ENCODE results near the gene MALT1. TPM values are rescaled to one million over a fixed set of nuclear protein-coding genes. Genes with fewer than 3 reads are reported as not detected.

The MALT1 gene
- polyA plus RNA-seq, 1 experiment: 11.4 TPM

DNA sequence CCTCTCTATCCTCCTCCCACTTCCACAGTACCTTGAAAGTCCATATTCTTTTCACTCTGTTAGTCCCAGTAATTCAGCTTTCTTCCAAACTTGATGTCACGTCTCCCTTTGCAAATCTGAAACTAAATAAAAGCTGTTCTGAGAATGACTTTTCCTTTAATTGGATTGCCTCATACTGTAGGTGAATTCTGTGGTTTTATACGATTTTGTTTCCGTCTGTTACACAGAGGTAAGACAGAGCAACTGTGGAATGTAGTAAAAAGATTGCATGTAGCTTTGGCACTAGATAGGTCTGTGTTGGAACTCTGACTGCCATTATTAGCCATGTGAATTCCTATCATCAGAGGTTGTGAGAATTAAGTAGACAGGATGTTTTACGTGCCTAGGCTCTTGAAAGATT is 25.9 kb downstream of the MALT1 start:
- Histone ChIP-seq H3K27me3 (ENCODE audit: control insufficient read depth, insufficient read depth, low read length) (no peaks in the 10 kb centered on the region), H3K36me3 (ENCODE audit: control insufficient read depth, insufficient read depth, low read length) (peaks cover 6% of the 10 kb centered on the region), H3K4me3 (ENCODE audit: low read depth, low read length) (no peak overlapping the region)
- DNase-seq (ENCODE audit: low read depth): no peak
- TF ChIP-seq, protein P1, sequence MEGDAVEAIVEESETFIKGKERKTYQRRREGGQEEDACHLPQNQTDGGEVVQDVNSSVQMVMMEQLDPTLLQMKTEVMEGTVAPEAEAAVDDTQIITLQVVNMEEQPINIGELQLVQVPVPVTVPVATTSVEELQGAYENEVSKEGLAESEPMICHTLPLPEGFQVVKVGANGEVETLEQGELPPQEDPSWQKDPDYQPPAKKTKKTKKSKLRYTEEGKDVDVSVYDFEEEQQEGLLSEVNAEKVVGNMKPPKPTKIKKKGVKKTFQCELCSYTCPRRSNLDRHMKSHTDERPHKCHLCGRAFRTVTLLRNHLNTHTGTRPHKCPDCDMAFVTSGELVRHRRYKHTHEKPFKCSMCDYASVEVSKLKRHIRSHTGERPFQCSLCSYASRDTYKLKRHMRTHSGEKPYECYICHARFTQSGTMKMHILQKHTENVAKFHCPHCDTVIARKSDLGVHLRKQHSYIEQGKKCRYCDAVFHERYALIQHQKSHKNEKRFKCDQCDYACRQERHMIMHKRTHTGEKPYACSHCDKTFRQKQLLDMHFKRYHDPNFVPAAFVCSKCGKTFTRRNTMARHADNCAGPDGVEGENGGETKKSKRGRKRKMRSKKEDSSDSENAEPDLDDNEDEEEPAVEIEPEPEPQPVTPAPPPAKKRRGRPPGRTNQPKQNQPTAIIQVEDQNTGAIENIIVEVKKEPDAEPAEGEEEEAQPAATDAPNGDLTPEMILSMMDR (IDR thresholded peaks at IDR 0.05; ENCODE audit: insufficient read depth, low read depth, low read length): no peak
- CTCF ChIA-PET: no interaction called here
- POLR2A ChIA-PET: no interaction called here

DNA sequence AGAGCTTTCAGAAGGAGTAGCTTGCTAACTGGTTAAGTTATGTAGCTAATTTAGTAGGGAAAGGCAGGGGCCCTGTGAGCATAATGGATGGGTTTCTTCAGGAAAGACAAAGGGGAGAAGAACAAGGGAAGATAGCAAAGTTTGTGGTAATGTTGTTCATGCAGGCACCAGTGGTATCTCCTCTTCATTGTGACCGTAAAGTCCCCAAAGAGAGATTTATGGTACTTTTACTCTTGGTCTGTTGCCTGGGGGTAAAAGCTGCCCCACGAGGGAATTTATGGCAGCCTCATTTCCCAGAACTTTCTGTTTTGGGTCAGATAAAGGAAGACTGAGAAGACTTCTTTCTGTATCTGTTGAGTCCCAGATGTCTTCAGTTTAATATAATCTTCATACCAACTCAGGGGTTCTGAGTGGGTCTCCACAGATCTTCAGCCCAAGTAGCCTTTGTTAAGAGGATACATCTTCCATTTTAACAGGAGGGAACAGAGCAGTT is 27.5 kb downstream of the MALT1 start:
- TF ChIP-seq, protein P1 (IDR thresholded peaks at IDR 0.05; ENCODE audit: insufficient read depth, low read depth, low read length): no peak
- CTCF ChIA-PET: no interaction called here

DNA sequence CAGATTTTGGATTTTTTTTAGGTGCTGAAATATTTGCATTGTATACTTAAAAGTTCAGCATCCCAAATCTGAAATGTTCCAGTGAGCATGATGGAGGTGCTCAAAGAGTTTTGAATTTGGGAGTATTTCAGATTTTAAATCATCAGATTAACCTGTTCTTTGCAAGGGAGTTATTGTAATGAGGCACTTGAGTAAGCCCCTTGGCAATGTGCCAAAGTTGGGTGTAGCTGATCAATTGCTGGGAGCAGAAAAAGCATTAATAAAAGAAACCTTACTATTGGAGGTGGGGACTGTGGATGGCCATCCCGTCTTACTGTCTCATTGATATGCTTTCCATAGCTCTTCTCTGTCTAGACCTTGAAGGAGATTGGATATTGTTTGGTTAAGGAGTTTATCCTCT is 28.3 kb downstream of the MALT1 start:
- Histone ChIP-seq H3K4me3 (ENCODE audit: low read depth, low read length) (no peak overlapping the region), H3K36me3 (ENCODE audit: control insufficient read depth, insufficient read depth, low read length) (peaks cover 6% of the 10 kb centered on the region), H3K27me3 (ENCODE audit: control insufficient read depth, insufficient read depth, low read length) (no peaks in the 10 kb centered on the region)
- ChIA-PET POLR2A (interaction anchor here (0.6 kb wide), 1 partner anchor 199 kb away, joined by 3 read pairs; no protein-coding TSS in a partner anchor), CTCF (no interaction called here)
- no peak for DNase-seq (ENCODE audit: low read depth)
- TF ChIP-seq, protein P1 (IDR thresholded peaks at IDR 0.05; ENCODE audit: insufficient read depth, low read depth, low read length): no peak

More for the DNA sequence above, 27.5 kb downstream of the MALT1 start:
- H3K27me3 ChIP-seq (ENCODE audit: control insufficient read depth, insufficient read depth, low read length): no peaks in the 10 kb centered on the region
- POLR2A ChIA-PET: no interaction called here
- no peak overlapping the region for H3K4me3 ChIP-seq (ENCODE audit: low read depth, low read length)
- H3K36me3 ChIP-seq (ENCODE audit: control insufficient read depth, insufficient read depth, low read length): peaks cover 6% of the 10 kb centered on the region
- DNase-seq (ENCODE audit: low read depth): no peak

DNA sequence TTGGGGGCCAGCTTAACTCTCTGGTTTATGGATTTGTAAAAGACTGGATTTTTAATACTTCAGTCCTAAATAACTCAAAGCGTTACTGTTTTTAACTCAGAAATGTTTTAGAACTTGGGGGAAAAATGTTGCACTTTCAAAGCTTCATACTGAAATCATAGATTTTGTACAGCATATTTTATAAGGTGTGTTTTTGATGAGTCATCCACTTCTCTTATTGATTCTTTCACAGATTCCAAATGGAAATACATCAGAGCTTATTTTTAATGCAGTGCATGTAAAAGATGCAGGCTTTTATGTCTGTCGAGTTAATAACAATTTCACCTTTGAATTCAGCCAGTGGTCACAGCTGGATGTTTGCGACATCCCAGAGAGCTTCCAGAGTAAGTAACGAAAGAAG is 28.9 kb downstream of the MALT1 start:
- ChIA-PET CTCF (interaction anchor here (0.9 to 1.9 kb wide), 2 partner anchors 9 to 12 kb away, joined by 3 to 6 read pairs; no protein-coding TSS in a partner anchor), POLR2A (no interaction called here)
- H3K36me3 ChIP-seq (ENCODE audit: control insufficient read depth, insufficient read depth, low read length): peaks cover 8% of the 10 kb centered on the region
- no peak overlapping the region for H3K4me3 ChIP-seq (ENCODE audit: low read depth, low read length)
- DNase-seq (ENCODE audit: low read depth): no peak
- no peaks in the 10 kb centered on the region for H3K27me3 ChIP-seq (ENCODE audit: control insufficient read depth, insufficient read depth, low read length)
- TF ChIP-seq, protein P1 (IDR thresholded peaks at IDR 0.05; ENCODE audit: insufficient read depth, low read depth, low read length): no peak

DNA sequence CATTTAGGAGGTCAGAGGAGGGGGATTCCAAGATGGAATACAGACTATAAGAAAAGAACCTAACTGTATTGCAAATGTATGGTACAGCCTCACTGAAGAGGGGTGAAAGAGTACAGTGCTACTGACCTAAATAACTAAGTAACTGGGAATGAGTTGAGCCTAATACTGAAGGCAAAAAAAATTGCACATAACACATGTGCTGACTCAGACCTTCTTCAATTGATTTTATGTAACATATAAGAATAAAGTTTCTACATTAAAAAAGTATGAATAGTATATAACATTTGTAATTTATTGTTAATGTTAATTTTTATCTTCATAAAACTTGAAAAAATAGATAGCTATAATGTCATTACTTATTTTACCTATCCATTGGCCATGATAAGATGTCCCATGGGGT is 41.7 kb downstream of the MALT1 start:
- TF ChIP-seq, protein P1 (IDR thresholded peaks at IDR 0.05; ENCODE audit: insufficient read depth, low read depth, low read length): no peak
- H3K36me3 ChIP-seq (ENCODE audit: control insufficient read depth, insufficient read depth, low read length): peaks cover 3% of the 10 kb centered on the region
- DNase-seq (ENCODE audit: low read depth): no peak
- POLR2A ChIA-PET: no interaction called here
- no peaks in the 10 kb centered on the region for H3K27me3 ChIP-seq (ENCODE audit: control insufficient read depth, insufficient read depth, low read length)
- CTCF ChIA-PET: no interaction called here
- H3K4me3 ChIP-seq (ENCODE audit: low read depth, low read length): no peak overlapping the region

Measured in BJ (cell line).